GM23338 (cell line): ENCODE measurements around the gene FNDC11. TPM values are rescaled to one million over a fixed set of nuclear protein-coding genes. Genes with fewer than 3 reads are reported as not detected.

Experiments
- ATAC-seq: fragments of 200-7000 bp; cut with Tn5 transposase; 3 replicates; pipeline ENCODE4 v1.9.1; 2020
- DNase-seq: peaks from one replicate; pipeline ENCODE4 v3.0.0-alpha.2; 2015; ENCODE audit warnings: low spot score
- H2AFZ ChIP-seq: fragments of 200-600 bp; sonication (generic); 2 replicates; pipeline ENCODE4 v1.8.0; 2016; ENCODE audit warnings: antibody characterized with exemption, mild to moderate bottlenecking, moderate library complexity
- H3F3A ChIP-seq: fragments of 200-600 bp; sonication (generic); replicated peaks from 2 replicates; pipeline ENCODE4 v1.8.0; 2017; ENCODE audit warnings: antibody characterized with exemption, mixed run types, low read depth
- H3K27ac ChIP-seq: fragments of 200-600 bp; sonication (generic); 2 replicates; pipeline ENCODE4 v1.6.1; 2016; ENCODE audit warnings: low read depth
- H3K27me3 ChIP-seq: fragments of 200-600 bp; sonication (generic); 2 replicates; pipeline ENCODE4 v1.8.0; 2016; ENCODE audit warnings: mild to moderate bottlenecking, mixed run types, moderate library complexity; ENCODE audit not compliant: insufficient read depth
- H3K36me3 ChIP-seq: fragments of 200-600 bp; sonication (generic); 2 replicates; pipeline ENCODE4 v1.8.0; 2016; ENCODE audit warnings: mild to moderate bottlenecking; ENCODE audit not compliant: insufficient read depth
- H3K4me1 ChIP-seq: fragments of 200-600 bp; sonication (generic); 2 replicates; pipeline ENCODE4 v1.8.0; 2016; ENCODE audit warnings: mild to moderate bottlenecking, moderate library complexity; ENCODE audit not compliant: insufficient read depth
- H3K4me2 ChIP-seq: fragments of 200-600 bp; sonication (generic); 2 replicates; pipeline ENCODE4 v1.7.1; 2017; ENCODE audit warnings: mixed run types
- H3K4me3 ChIP-seq: fragments of 200-600 bp; sonication (generic); 2 replicates; pipeline ENCODE4 v1.6.1; 2016; ENCODE audit warnings: mixed run types
- H3K79me2 ChIP-seq: fragments of 200-600 bp; sonication (generic); replicated peaks from 2 replicates; pipeline ENCODE4 v1.8.0; 2017; ENCODE audit warnings: mild to moderate bottlenecking; ENCODE audit not compliant: insufficient read depth
- H3K9me2 ChIP-seq: fragments of 200-600 bp; sonication (generic); 2 replicates; pipeline ENCODE4 v1.8.0; 2017; ENCODE audit not compliant: insufficient read depth
- H4K20me1 ChIP-seq: fragments of 200-600 bp; sonication (generic); replicated peaks from 2 replicates; pipeline ENCODE4 v1.8.0; 2017; ENCODE audit warnings: mild to moderate bottlenecking; ENCODE audit not compliant: insufficient read depth
- H3K27ac Mint-ChIP-seq: 2 replicates; pipeline ENCODE4 v1.8.0; 2020; ENCODE audit warnings: inconsistent platforms, mild to moderate bottlenecking, moderate library complexity, mixed read lengths
- H3K27me3 Mint-ChIP-seq: 3 replicates; pipeline ENCODE4 v1.8.0; 2022; ENCODE audit warnings: low read depth, mild to moderate bottlenecking, moderate library complexity, mixed read lengths, inconsistent platforms; ENCODE audit not compliant: insufficient read depth, poor library complexity
- H3K36me3 Mint-ChIP-seq: 3 replicates; pipeline ENCODE4 v1.8.0; 2021; ENCODE audit warnings: low read depth, mild to moderate bottlenecking, inconsistent platforms, moderate library complexity, mixed read lengths
- H3K4me1 Mint-ChIP-seq: 3 replicates; pipeline ENCODE4 v1.8.0; 2020; ENCODE audit warnings: mild to moderate bottlenecking, inconsistent platforms, mixed read lengths
- H3K4me3 Mint-ChIP-seq: 3 replicates; pipeline ENCODE4 v1.8.0; 2021; ENCODE audit warnings: moderate library complexity, mild to moderate bottlenecking, inconsistent platforms, mixed read lengths
- H3K9me3 Mint-ChIP-seq: 3 replicates; pipeline ENCODE4 v1.8.0; 2020; ENCODE audit warnings: moderate library complexity, mild to moderate bottlenecking, inconsistent platforms, mixed read lengths
- CREB1 ChIP-seq: fragments of 250-450 bp; sonication (Bioruptor Pico); IDR thresholded peaks from 2 replicates; pipeline ENCODE4 v1.5.0; 2020; ENCODE audit warnings: low read depth, mild to moderate bottlenecking, moderate library complexity
- CTCF ChIP-seq, 2 experiments: fragments of 200-600 bp in 1 of 2; sonication (generic) in 1 of 2; conservative IDR thresholded peaks; 2 replicates each; pipeline versions ENCODE4 v1.5.1 to v1.6.1; 2016 to 2017; ENCODE audit warnings: antibody characterized with exemption in 2 of 2, low read depth in 2 of 2, mild to moderate bottlenecking in 2 of 2, moderate library complexity in 1 of 2
- ETS1 ChIP-seq: IDR thresholded peaks from 2 replicates; pipeline ENCODE4 v1.6.1; 2016; ENCODE audit warnings: antibody characterized with exemption
- EZH2 ChIP-seq: fragments of 200-600 bp; sonication (generic); IDR thresholded peaks from one replicate; pipeline ENCODE4 v1.8.0; 2017; ENCODE audit warnings: antibody characterized with exemption, mild to moderate bottlenecking, low read depth; ENCODE audit not compliant: unreplicated experiment
- EZH2phosphoT487 ChIP-seq: fragments of 200-600 bp; sonication (generic); IDR thresholded peaks from one replicate; pipeline ENCODE4 v1.8.1; 2018; ENCODE audit warnings: antibody characterized with exemption; ENCODE audit not compliant: unreplicated experiment
- JUNB ChIP-seq: IDR thresholded peaks from one replicate; pipeline ENCODE4 v1.6.1; 2016; ENCODE audit warnings: antibody characterized with exemption; ENCODE audit not compliant: unreplicated experiment
- NANOG ChIP-seq: IDR thresholded peaks from 2 replicates; pipeline ENCODE4 v1.6.1; 2016; ENCODE audit warnings: antibody characterized with exemption, borderline replicate concordance
- POLR2AphosphoS5 ChIP-seq: IDR thresholded peaks from 2 replicates; pipeline ENCODE4 v1.6.1; 2016; ENCODE audit warnings: antibody characterized with exemption, low read depth
- REST ChIP-seq: IDR thresholded peaks from one replicate; pipeline ENCODE4 v1.6.1; 2018; ENCODE audit warnings: antibody characterized with exemption; ENCODE audit not compliant: unreplicated experiment
- STAT1 ChIP-seq: IDR thresholded peaks from one replicate; pipeline ENCODE4 v1.6.1; 2016; ENCODE audit warnings: antibody characterized with exemption; ENCODE audit not compliant: unreplicated experiment
- ZNF114 ChIP-seq: fragments of 250-450 bp; sonication (Bioruptor Pico); IDR thresholded peaks from 2 replicates; pipeline ENCODE4 v1.5.0; 2020; ENCODE audit warnings: mild to moderate bottlenecking, moderate library complexity
- ZNF331 ChIP-seq: fragments of 250-450 bp; sonication (Bioruptor Pico); IDR thresholded peaks from 2 replicates; pipeline ENCODE4 v1.5.0; 2020; ENCODE audit warnings: low read depth, mild to moderate bottlenecking, moderate library complexity
- polyA plus RNA-seq: library from polyadenylated mRNA; unstranded; fragments of >200 nt; fragmentation: Nextera tagmentation; extraction: Ambion mirVana; gene quantifications from 2 replicates; pipeline ENCODE4 v1.2.1, GENCODE V29; 2016
- total RNA-seq: library from RNA; depleted of rRNA; stranded (reverse); fragments of >200 nt; shearing (Covaris generic); gene quantifications from 2 replicates; pipeline ENCODE4 v1.2.3, GENCODE V29; 2014

Gene FNDC11
- total and polyA plus RNA-seq, 2 experiments from 2014 or later: 3.4 to 5.3 TPM

- TF ChIP-seq STAT1 (no peak), ZNF331 (no peak), CREB1 (CRISPR knock-in tag) (no peak), NANOG (no peak), ZNF114 (CRISPR knock-in tag) (no peak), ETS1 (no peak)
Observed at GRCh38 chr20:63531686-63532448, 22.1 kb upstream of the FNDC11 start (continued).

GRCh38 chr20:63532449-63532971, 21.4 kb upstream of the FNDC11 start:
- H3K27ac ChIP-seq: no peak overlapping the region
- no peaks in the 10 kb centered on the region for H3K9me3 Mint-ChIP-seq
- TF ChIP-seq ZNF331 (no peak), JUNB (no peak)
- H2AFZ ChIP-seq: no peak overlapping the region
- H3K4me3 Mint-ChIP-seq: no peak overlapping the region
- no peaks in the 10 kb centered on the region for H4K20me1 ChIP-seq
- H3K4me1 Mint-ChIP-seq: peaks cover 5% of the 10 kb centered on the region; the same call in 2 of the 3 replicates
- H3K36me3 Mint-ChIP-seq: no peaks in the 10 kb centered on the region
- no peak for DNase-seq
- ATAC-seq: no peak
- H3F3A ChIP-seq: peaks cover 7% of the 10 kb centered on the region; the same call in 1 of the 2 replicates
- no peaks in the 10 kb centered on the region for H3K9me2 ChIP-seq
- H3K36me3 ChIP-seq: no peaks in the 10 kb centered on the region
- H3K4me1 ChIP-seq: no peaks in the 10 kb centered on the region
- no peak overlapping the region for H3K4me3 ChIP-seq
- no peaks in the 10 kb centered on the region for H3K79me2 ChIP-seq
- no peak overlapping the region for H3K4me2 ChIP-seq
- H3K27me3 Mint-ChIP-seq: peaks cover 6% of the 10 kb centered on the region
- H3K27me3 ChIP-seq: no peaks in the 10 kb centered on the region
- H3K27ac Mint-ChIP-seq: no peak overlapping the region

- no peaks in the 10 kb centered on the region for H3K4me1 ChIP-seq
- ATAC-seq (no peak), DNase-seq (no peak)
- H3K9me2 ChIP-seq: no peaks in the 10 kb centered on the region
- no peaks in the 10 kb centered on the region for H3K36me3 ChIP-seq
- peaks cover 5% of the 10 kb centered on the region; the same call in 2 of the 3 replicates for H3K4me1 Mint-ChIP-seq
- no peaks in the 10 kb centered on the region for H3K36me3 Mint-ChIP-seq
- H3K27ac Mint-ChIP-seq: no peak overlapping the region
- H3K27me3 ChIP-seq: no peaks in the 10 kb centered on the region
- no peak overlapping the region for H2AFZ ChIP-seq
- H3K27me3 Mint-ChIP-seq: peaks cover 5% of the 10 kb centered on the region
- no peaks in the 10 kb centered on the region for H3K79me2 ChIP-seq
- no peaks in the 10 kb centered on the region for H3K9me3 Mint-ChIP-seq
- no peak overlapping the region for H3K4me2 ChIP-seq
- no peak overlapping the region for H3K27ac ChIP-seq
- H3F3A ChIP-seq: peaks cover 7% of the 10 kb centered on the region; the same call in 1 of the 2 replicates
- H3K4me3 Mint-ChIP-seq: no peak overlapping the region
- H4K20me1 ChIP-seq: no peaks in the 10 kb centered on the region
- H3K4me3 ChIP-seq: no peak overlapping the region
- TF ChIP-seq ETS1 (no peak), POLR2AphosphoS5 (no peak), NANOG (no peak), EZH2phosphoT487 (no peak), ZNF331 (no peak), EZH2 (no peak), REST (no peak), JUNB (no peak), STAT1 (no peak), CTCF (conservative IDR thresholded peaks at IDR 0.05; ENCODE audit: low read depth in 2 of 2) (no peak), ZNF114 (CRISPR knock-in tag) (no peak), CREB1 (CRISPR knock-in tag) (no peak)
Observed at GRCh38 chr20:63533388-63533787, 20.6 kb upstream of the FNDC11 start.
